HepG2 (cell line): ENCODE measurements around the gene YIF1A. TPM values are rescaled to one million over a fixed set of nuclear protein-coding genes. Genes with fewer than 3 reads are reported as not detected.

ENCODE experiments used
- CEBPB ChIP-seq: IDR thresholded peaks from 2 replicates; pipeline ENCODE4 v1.6.1; 2011; ENCODE audit warnings: low read depth, low read length, improper control_type of control experiment, borderline replicate concordance
- HNF4A ChIP-seq: sonication (generic); formaldehyde crosslinking; IDR thresholded peaks from 2 replicates; pipeline ENCODE4 v1.4.0; 2020; ENCODE audit warnings: missing genetic modification reagents
- HOXA5 ChIP-seq: sonication (generic); formaldehyde crosslinking; IDR thresholded peaks from 2 replicates; pipeline ENCODE4 v1.4.0; 2020; ENCODE audit warnings: missing genetic modification reagents
- KDM4B ChIP-seq: sonication (generic); formaldehyde crosslinking; IDR thresholded peaks from 2 replicates; pipeline ENCODE4 v1.4.0; 2020; ENCODE audit warnings: missing genetic modification reagents
- KLF9 ChIP-seq: IDR thresholded peaks from 2 replicates; pipeline ENCODE4 v1.6.1; 2016; ENCODE audit warnings: low read depth
- MIER2 ChIP-seq: IDR thresholded peaks from 2 replicates; pipeline ENCODE4 v1.6.1; 2016; ENCODE audit warnings: missing biosample characterization, missing genetic modification reagents
- NBN ChIP-seq: fragments of 450-650 bp; conservative IDR thresholded peaks from 2 replicates; pipeline ENCODE4 v1.6.1; 2017
- SATB2 ChIP-seq: sonication (generic); formaldehyde crosslinking; IDR thresholded peaks from 2 replicates; pipeline ENCODE4 v1.5.0; 2020; ENCODE audit warnings: missing genetic modification reagents
- SMYD3 ChIP-seq: sonication (generic); formaldehyde crosslinking; IDR thresholded peaks from 2 replicates; pipeline ENCODE4 v1.8.1; 2023; ENCODE audit warnings: mild to moderate bottlenecking, missing genetic modification reagents
- SOX13 ChIP-seq, 3 experiments: fragments of 450-650 bp in 1 of 3; sonication (generic) in 1 of 3; formaldehyde crosslinking in 1 of 3; IDR thresholded peaks in 2 of 3; conservative IDR thresholded peaks in 1 of 3; 2 replicates each; pipeline versions ENCODE4 v1.5.0 to v1.6.1; 2016 to 2020; ENCODE audit warnings: antibody characterized with exemption in 1 of 3, mild to moderate bottlenecking in 1 of 3, missing compliant biosample characterization in 1 of 3, missing genetic modification reagents in 1 of 3, moderate library complexity in 1 of 3
- SRSF1 ChIP-seq: fragments of 200-400 bp; formaldehyde crosslinking; optimal IDR thresholded peaks from 2 replicates; pipeline ENCODE3; 2017; ENCODE audit warnings: mild to moderate bottlenecking, low read depth, low read length, moderate library complexity
- TBX3 ChIP-seq: fragments of 450-650 bp; IDR thresholded peaks from 2 replicates; pipeline ENCODE4 v1.6.1; 2017; ENCODE audit warnings: antibody characterized with exemption, mild to moderate bottlenecking, inconsistent platforms, borderline replicate concordance
- TSC22D2 ChIP-seq: sonication (generic); formaldehyde crosslinking; IDR thresholded peaks from 2 replicates; pipeline ENCODE4 v1.5.1; 2020; ENCODE audit warnings: missing genetic modification reagents, mild to moderate bottlenecking, borderline replicate concordance
- ZBED4 ChIP-seq: sonication (generic); formaldehyde crosslinking; IDR thresholded peaks from 2 replicates; pipeline ENCODE4 v1.4.0; 2020; ENCODE audit warnings: missing genetic modification reagents, borderline replicate concordance
- ZNF382 ChIP-seq: sonication (generic); formaldehyde crosslinking; IDR thresholded peaks from 2 replicates; pipeline ENCODE4 v1.5.0; 2020; ENCODE audit warnings: missing genetic modification reagents, mild to moderate bottlenecking, borderline replicate concordance
- polyA plus RNA-seq, 8 experiments: library from polyadenylated mRNA; depleted of rRNA in 3 of 8; stranded (reverse) in 7 of 8; unstranded in 1 of 8; fragments of >200 nt; fragmentation: Illumina TruSeq in 4 of 8; extraction: Trizol in 4 of 8; gene quantifications; 2 replicates each; pipeline versions ENCODE4 v1.2.1 to v1.2.3, GENCODE V29; 2011 to 2016; ENCODE audit warnings: low read depth in 4 of 8, missing spikeins in 1 of 8, mixed read lengths in 1 of 8; ENCODE audit not compliant: insufficient read depth in 1 of 8
- total RNA-seq, 5 experiments: library from RNA; depleted of rRNA; stranded (reverse); fragments of >200 nt; fragmentation: Illumina TruSeq; extraction: Trizol; gene quantifications; 2 replicates each; pipeline ENCODE4 v1.2.3, GENCODE V29; 2016; ENCODE audit warnings: low read depth in 1 of 5

YIF1A gene
- total and polyA plus RNA-seq, 2 of the 13 experiments (the other 11 are each of a cell fraction or from before 2014, with no cell fraction given): 133 to 145 TPM

GRCh38 chr11:66282468-66283455 lies 6.2 kb downstream of the YIF1A start (continued):
- TF ChIP-seq ZBED4 (CRISPR knock-in tag) (no peak), SOX13 (IDR thresholded peaks at IDR 0.05) (no peak), SOX13 (CRISPR knock-in tag; conservative IDR thresholded peaks at IDR 0.05 in 1 of 2, IDR thresholded peaks at IDR 0.05 in 1 of 2) (no peak), HNF4A (CRISPR knock-in tag) (no peak), SATB2 (CRISPR knock-in tag) (no peak), ZNF382 (CRISPR knock-in tag) (no peak), NBN (no peak), MIER2 (CRISPR knock-in tag) (peak; percentile 52; the same call in 1 of the 2 replicates), CEBPB (no peak), SMYD3 (CRISPR knock-in tag) (no peak), TSC22D2 (CRISPR knock-in tag) (no peak), SRSF1 (no peak), HOXA5 (no peak), KDM4B (0 out of 2 replicates have a peak, but pooled peaks have one; percentile 42), TBX3 (no peak), KLF9 (no peak)
